ENCODE data around the gene COPS6. TPM values are rescaled to one million over a fixed set of nuclear protein-coding genes. Genes with fewer than 3 reads are reported as not detected.

COPS6 gene
- total RNA-seq, 1 donor from 2014 or later: 120 TPM

DNA sequence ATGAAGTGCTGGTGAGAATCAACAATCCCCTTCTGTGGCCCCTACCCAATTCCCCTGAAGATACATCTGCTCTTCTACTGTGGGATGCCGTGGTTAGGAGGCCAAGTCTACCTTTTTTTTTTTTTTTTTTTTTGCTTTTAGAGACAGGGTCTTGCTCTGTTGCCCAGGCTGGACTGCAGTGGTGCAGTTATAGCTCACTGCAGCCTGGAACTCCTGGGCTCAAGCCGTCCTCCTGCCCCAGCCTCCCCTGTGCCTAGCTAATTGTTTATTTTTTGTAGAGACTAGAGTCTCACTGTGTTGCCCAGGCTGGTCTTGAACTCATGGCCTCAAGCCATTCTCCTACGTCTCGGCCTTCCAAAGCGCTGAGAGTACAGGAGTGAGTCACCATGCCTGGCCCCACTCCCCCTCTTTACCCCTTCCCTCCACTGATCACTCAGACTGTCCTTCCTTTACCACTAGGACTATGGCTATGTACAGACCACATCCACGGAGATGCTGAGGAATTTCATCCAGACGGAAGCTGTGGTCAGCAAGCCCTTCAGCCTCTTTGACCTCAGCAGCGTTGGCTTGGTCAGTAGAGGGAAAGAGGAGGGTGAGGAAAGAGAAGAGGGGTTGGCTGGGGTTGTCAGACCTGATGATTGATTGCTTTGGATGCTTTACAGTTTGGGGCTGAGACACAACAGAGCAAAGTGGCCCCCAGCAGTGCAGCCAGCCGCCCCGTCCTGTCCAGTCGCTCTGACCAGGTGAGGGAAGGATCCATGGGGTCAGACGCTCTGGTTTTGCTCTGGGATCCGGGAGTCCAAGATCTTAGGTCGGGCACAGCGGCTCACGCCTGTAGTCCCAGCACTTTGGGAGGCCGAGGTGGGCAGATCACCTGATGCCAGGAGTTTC is 14.4 kb downstream of the COPS6 start:
- Mint-ChIP-seq H3K36me3 (peaks cover 23% of the 10 kb centered on the region), H3K9me3 (no peaks in the 10 kb centered on the region), H3K27ac (peak overlapping the region; percentile 98), H3K4me1 (ENCODE audit: unreplicated experiment) (peaks cover 26% of the 10 kb centered on the region), H3K27me3 (no peaks in the 10 kb centered on the region), H3K4me3 (peak overlapping the region; percentile 96)
- TF ChIP-seq CTCF (conservative IDR thresholded peaks at IDR 0.05): no peak
- DNase-seq (ENCODE audit: extremely low spot score, unreplicated experiment): no peak

- no peak overlapping the region for H3K4me3 Mint-ChIP-seq
- H3K36me3 Mint-ChIP-seq: peaks cover 4% of the 10 kb centered on the region
- H3K9me3 Mint-ChIP-seq: no peaks in the 10 kb centered on the region
- peaks cover 8% of the 10 kb centered on the region for H3K4me1 Mint-ChIP-seq (ENCODE audit: unreplicated experiment)
- H3K27ac Mint-ChIP-seq: no peak overlapping the region
- no peaks in the 10 kb centered on the region for H3K27me3 Mint-ChIP-seq
- no peak for DNase-seq (ENCODE audit: extremely low spot score, unreplicated experiment)
- TF ChIP-seq CTCF (conservative IDR thresholded peaks at IDR 0.05): no peak
Observed at GRCh38 chr7:100105534-100105933, 16.8 kb downstream of the COPS6 start.

DNA sequence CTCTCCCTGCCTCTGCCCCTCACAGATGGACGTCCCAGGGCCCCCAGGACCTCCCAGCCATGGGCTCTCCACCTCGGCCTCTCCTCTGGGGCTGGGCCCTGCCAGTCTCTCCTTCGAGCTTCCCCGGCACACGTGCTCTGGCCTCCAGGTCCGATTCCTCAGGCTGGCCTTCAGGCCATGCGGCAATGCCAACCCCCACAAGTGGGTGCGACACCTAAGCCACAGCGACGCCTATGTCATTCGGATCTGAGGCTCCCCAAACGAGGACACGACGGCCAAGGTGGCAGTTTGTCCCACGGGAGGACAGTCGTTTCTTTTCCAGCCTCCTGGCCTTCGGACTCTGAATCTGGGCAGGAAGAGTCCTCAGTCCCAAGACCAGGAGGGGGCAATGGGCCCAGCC is 17.9 kb downstream of the COPS6 start:
- H3K36me3 Mint-ChIP-seq: peaks cover 7% of the 10 kb centered on the region
- DNase-seq (ENCODE audit: extremely low spot score, unreplicated experiment): no peak
- H3K4me1 Mint-ChIP-seq (ENCODE audit: unreplicated experiment): peaks cover 8% of the 10 kb centered on the region
- H3K9me3 Mint-ChIP-seq: no peaks in the 10 kb centered on the region
- H3K4me3 Mint-ChIP-seq: no peak overlapping the region
- H3K27ac Mint-ChIP-seq: no peak overlapping the region
- no peak for TF ChIP-seq CTCF (conservative IDR thresholded peaks at IDR 0.05)
- no peaks in the 10 kb centered on the region for H3K27me3 Mint-ChIP-seq

- Mint-ChIP-seq H3K27me3 (no peaks in the 10 kb centered on the region), H3K36me3 (peaks cover 7% of the 10 kb centered on the region), H3K27ac (no peak overlapping the region), H3K4me1 (ENCODE audit: unreplicated experiment) (peaks cover 8% of the 10 kb centered on the region), H3K4me3 (no peak overlapping the region), H3K9me3 (no peaks in the 10 kb centered on the region)
- no peak for DNase-seq (ENCODE audit: extremely low spot score, unreplicated experiment)
- no peak for TF ChIP-seq CTCF (conservative IDR thresholded peaks at IDR 0.05)
Observed at GRCh38 chr7:100107125-100107737, 18.5 kb downstream of the COPS6 start.

DNA sequence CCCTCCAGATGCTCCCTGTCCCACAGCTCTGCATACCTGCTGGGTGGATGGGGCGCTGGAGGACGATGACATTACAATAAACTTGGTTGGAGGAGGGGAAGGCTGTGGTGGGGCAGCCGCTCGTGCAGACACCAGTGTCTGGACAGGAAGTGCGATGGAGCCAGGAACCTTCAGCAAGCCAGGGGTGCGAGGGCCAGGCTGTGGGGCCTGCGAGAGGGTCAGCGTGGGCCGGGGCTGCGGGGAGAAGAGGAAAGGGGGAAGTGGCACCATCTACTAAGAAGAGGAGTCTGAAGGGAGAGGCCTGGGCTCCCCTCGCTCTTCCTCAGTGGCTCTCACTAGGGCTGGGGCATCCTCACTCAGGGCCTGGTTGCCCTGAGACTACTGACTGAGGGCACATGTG is 19.1 kb downstream of the COPS6 start:
- Mint-ChIP-seq H3K27ac (no peak overlapping the region), H3K27me3 (no peaks in the 10 kb centered on the region), H3K4me3 (no peak overlapping the region), H3K36me3 (peaks cover 7% of the 10 kb centered on the region), H3K4me1 (ENCODE audit: unreplicated experiment) (peaks cover 4% of the 10 kb centered on the region), H3K9me3 (no peaks in the 10 kb centered on the region)
- DNase-seq (ENCODE audit: extremely low spot score, unreplicated experiment): no peak
- TF ChIP-seq CTCF (conservative IDR thresholded peaks at IDR 0.05): no peak

Measured in type B pancreatic cell (in vitro differentiated cells).